ENCODE results near the gene DVL3.

Gene DVL3

GRCh38 chr3:184177331-184177731, 22.2 kb downstream of the DVL3 start:
- Histone ChIP-seq H3K4me3 (ENCODE audit: low read length) (no peak overlapping the region), H2AFZ (ENCODE audit: low read length) (no peak overlapping the region), H3K9me3 (replicated peaks; ENCODE audit: insufficient read depth, low read length) (no peaks in the 10 kb centered on the region), H4K20me1 (ENCODE audit: insufficient read depth, low read length) (no peaks in the 10 kb centered on the region), H3K9ac (ENCODE audit: low read length) (no peak overlapping the region), H3K9me2 (replicated peaks; ENCODE audit: insufficient read depth, low read length) (no peaks in the 10 kb centered on the region), H3K4me2 (ENCODE audit: low read depth, low read length) (no peak overlapping the region), H3K79me2 (ENCODE audit: low read length) (peaks cover 40% of the 10 kb centered on the region), H3K27ac (ENCODE audit: low read length) (no peak overlapping the region), H3K4me1 (ENCODE audit: low read length) (peaks cover 16% of the 10 kb centered on the region; the same call in 1 of the 2 replicates), H3K36me3 (replicated peaks; ENCODE audit: insufficient read depth, low read length) (no peaks in the 10 kb centered on the region; the same call in 1 of the 2 replicates), H3F3A (ENCODE audit: insufficient read depth, low read length) (0 out of 2 replicates have a peak, but pooled peaks cover 6% of the 10 kb centered on the region), H3K27me3 (replicated peaks; ENCODE audit: insufficient read depth, low read length) (no peaks in the 10 kb centered on the region)
- TF ChIP-seq EZH2phosphoT487 (IDR thresholded peaks at IDR 0.05; ENCODE audit: low read length): no peak
- no peak for TF ChIP-seq EZH2 (optimal IDR thresholded peaks at IDR 0.05; ENCODE audit: low read depth, low read length)
- TF ChIP-seq, protein P1, sequence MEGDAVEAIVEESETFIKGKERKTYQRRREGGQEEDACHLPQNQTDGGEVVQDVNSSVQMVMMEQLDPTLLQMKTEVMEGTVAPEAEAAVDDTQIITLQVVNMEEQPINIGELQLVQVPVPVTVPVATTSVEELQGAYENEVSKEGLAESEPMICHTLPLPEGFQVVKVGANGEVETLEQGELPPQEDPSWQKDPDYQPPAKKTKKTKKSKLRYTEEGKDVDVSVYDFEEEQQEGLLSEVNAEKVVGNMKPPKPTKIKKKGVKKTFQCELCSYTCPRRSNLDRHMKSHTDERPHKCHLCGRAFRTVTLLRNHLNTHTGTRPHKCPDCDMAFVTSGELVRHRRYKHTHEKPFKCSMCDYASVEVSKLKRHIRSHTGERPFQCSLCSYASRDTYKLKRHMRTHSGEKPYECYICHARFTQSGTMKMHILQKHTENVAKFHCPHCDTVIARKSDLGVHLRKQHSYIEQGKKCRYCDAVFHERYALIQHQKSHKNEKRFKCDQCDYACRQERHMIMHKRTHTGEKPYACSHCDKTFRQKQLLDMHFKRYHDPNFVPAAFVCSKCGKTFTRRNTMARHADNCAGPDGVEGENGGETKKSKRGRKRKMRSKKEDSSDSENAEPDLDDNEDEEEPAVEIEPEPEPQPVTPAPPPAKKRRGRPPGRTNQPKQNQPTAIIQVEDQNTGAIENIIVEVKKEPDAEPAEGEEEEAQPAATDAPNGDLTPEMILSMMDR (IDR thresholded peaks at IDR 0.05; ENCODE audit: low read length): no peak
- DNase-seq: no peak

- Histone ChIP-seq H2AFZ (ENCODE audit: low read length) (no peak overlapping the region), H3K4me1 (ENCODE audit: low read length) (peaks cover 16% of the 10 kb centered on the region; the same call in 1 of the 2 replicates), H3K9ac (ENCODE audit: low read length) (no peak overlapping the region), H3K27ac (ENCODE audit: low read length) (no peak overlapping the region), H3K4me3 (ENCODE audit: low read length) (no peak overlapping the region), H3F3A (ENCODE audit: insufficient read depth, low read length) (0 out of 2 replicates have a peak, but pooled peaks cover 6% of the 10 kb centered on the region), H4K20me1 (ENCODE audit: insufficient read depth, low read length) (no peaks in the 10 kb centered on the region), H3K79me2 (ENCODE audit: low read length) (peaks cover 40% of the 10 kb centered on the region), H3K9me2 (replicated peaks; ENCODE audit: insufficient read depth, low read length) (no peaks in the 10 kb centered on the region), H3K4me2 (ENCODE audit: low read depth, low read length) (no peak overlapping the region), H3K27me3 (replicated peaks; ENCODE audit: insufficient read depth, low read length) (no peaks in the 10 kb centered on the region), H3K9me3 (replicated peaks; ENCODE audit: insufficient read depth, low read length) (no peaks in the 10 kb centered on the region), H3K36me3 (replicated peaks; ENCODE audit: insufficient read depth, low read length) (no peaks in the 10 kb centered on the region; the same call in 1 of the 2 replicates)
- TF ChIP-seq EZH2 (optimal IDR thresholded peaks at IDR 0.05; ENCODE audit: low read depth, low read length): no peak
- TF ChIP-seq, protein P1 (IDR thresholded peaks at IDR 0.05; ENCODE audit: low read length): no peak
- DNase-seq: no peak
These were observed 22.7 kb downstream of the DVL3 start for GRCh38 chr3:184177767-184178306.

- H3K4me2 ChIP-seq (ENCODE audit: low read depth, low read length): no peak overlapping the region
- H3K9ac ChIP-seq (ENCODE audit: low read length): no peak overlapping the region
- TF ChIP-seq EZH2 (optimal IDR thresholded peaks at IDR 0.05; ENCODE audit: low read depth, low read length) (no peak), EZH2phosphoT487 (IDR thresholded peaks at IDR 0.05; ENCODE audit: low read length) (no peak)
- TF ChIP-seq, protein P1 (IDR thresholded peaks at IDR 0.05; ENCODE audit: low read length): no peak
- no peaks in the 10 kb centered on the region for H3K9me2 ChIP-seq (replicated peaks; ENCODE audit: insufficient read depth, low read length)
- peaks cover 16% of the 10 kb centered on the region; the same call in 1 of the 2 replicates for H3K4me1 ChIP-seq (ENCODE audit: low read length)
- H3K79me2 ChIP-seq (ENCODE audit: low read length): peaks cover 40% of the 10 kb centered on the region
- DNase-seq: no peak
- no peaks in the 10 kb centered on the region for H3K27me3 ChIP-seq (replicated peaks; ENCODE audit: insufficient read depth, low read length)
- no peak overlapping the region for H2AFZ ChIP-seq (ENCODE audit: low read length)
- H3F3A ChIP-seq (ENCODE audit: insufficient read depth, low read length): 0 out of 2 replicates have a peak, but pooled peaks cover 5% of the 10 kb centered on the region
- H4K20me1 ChIP-seq (ENCODE audit: insufficient read depth, low read length): no peaks in the 10 kb centered on the region
- no peaks in the 10 kb centered on the region for H3K9me3 ChIP-seq (replicated peaks; ENCODE audit: insufficient read depth, low read length)
- no peaks in the 10 kb centered on the region; the same call in 1 of the 2 replicates for H3K36me3 ChIP-seq (replicated peaks; ENCODE audit: insufficient read depth, low read length)
- no peak overlapping the region for H3K4me3 ChIP-seq (ENCODE audit: low read length)
- H3K27ac ChIP-seq (ENCODE audit: low read length): no peak overlapping the region
These were observed 23.5 kb downstream of the DVL3 start for GRCh38 chr3:184178521-184179138.

Data from MM.1S (cell line).